Activated CD4-positive, alpha-beta T cell treated with anti-CD3 and anti-CD28 coated beads for 36 hours (primary cell): ENCODE measurements around the gene NFIA. TPM values are rescaled to one million over a fixed set of nuclear protein-coding genes. Genes with fewer than 3 reads are reported as not detected.
"Not testable (repeated sequence)": the region's sequence is repeated elsewhere in the genome, so short reads cannot be mapped to it uniquely, and the experiment has no call there.

Experiments used
- ATAC-seq: fragments of 200-7000 bp; cut with Tn5 transposase; one replicate; pipeline ENCODE4 v1.10.0; 2021; ENCODE audit warnings: mild to moderate bottlenecking, moderate library complexity
- CTCF ChIA-PET: fragments of 350-600 bp; sonication (Branson Sonifier 250); formaldehyde crosslinking; loops from one replicate; lab custom pipeline; 2021; ENCODE audit warnings: antibody characterized with exemption; lab: Charles Lee
- POLR2A ChIA-PET: fragments of 350-600 bp; sonication (Branson Sonifier 250); formaldehyde crosslinking; loops from one replicate; lab custom pipeline; 2021; ENCODE audit warnings: antibody characterized with exemption, inconsistent platforms; lab: Charles Lee
- DNase-seq: peaks from one replicate; pipeline ENCODE4 v3.0.0-alpha.2; 2020
- H3K27ac Mint-ChIP-seq: one replicate; pipeline ENCODE4 v1.8.0; 2021; ENCODE audit warnings: mixed read lengths
- H3K27me3 Mint-ChIP-seq: one replicate; pipeline ENCODE4 v1.8.0; 2021; ENCODE audit warnings: mixed read lengths
- H3K36me3 Mint-ChIP-seq: one replicate; pipeline ENCODE4 v1.8.0; 2021; ENCODE audit warnings: low read depth, mixed read lengths
- H3K4me1 Mint-ChIP-seq: one replicate; pipeline ENCODE4 v1.8.0; 2021; ENCODE audit warnings: mixed read lengths
- H3K4me3 Mint-ChIP-seq: one replicate; pipeline ENCODE4 v1.8.0; 2021; ENCODE audit warnings: mild to moderate bottlenecking, moderate library complexity, mixed read lengths
- H3K9me3 Mint-ChIP-seq: one replicate; pipeline ENCODE4 v1.8.0; 2021; ENCODE audit warnings: low read depth, mixed read lengths
- intact Hi-C, 2 experiments: fragments of 100-400 bp; cut with DNase I in 1 of 2; cut with micrococcal nuclease in 1 of 2; formaldehyde crosslinking; loops; one replicate each; pipeline versions ENCODE4 v1.14.2 to v1.15.1; 2022 to 2024; cut with DNase I, micrococcal nuclease
- total RNA-seq, 2 experiments: library from RNA; stranded (reverse); gene quantifications; one replicate each; pipeline ENCODE4 v1.2.3, GENCODE V29; 2021

The NFIA gene
- total RNA-seq, 2 experiments from 2014 or later = 3.0 to 3.2 TPM

GRCh38 chr1:61457526-61458040, 375.2 kb downstream of the NFIA start:
- Mint-ChIP-seq H3K9me3 (no peaks in the 10 kb centered on the region), H3K4me1 (peaks cover 11% of the 10 kb centered on the region), H3K27ac (no peak overlapping the region), H3K27me3 (no peaks in the 10 kb centered on the region), H3K4me3 (no peak overlapping the region), H3K36me3 (no peaks in the 10 kb centered on the region)
- no peak for DNase-seq
- no peak for ATAC-seq
- ChIA-PET POLR2A (no interaction called here), CTCF (interaction anchor here (0.6 kb wide), 3 partner anchors 153 to 1491 kb away, joined by 3 read pairs; no protein-coding TSS in a partner anchor)
- intact Hi-C loops = loop anchor here (10.0 kb wide), 2 partner anchors 183 to 397 kb away; no protein-coding TSS in a partner anchor

GRCh38 chr1:61459345-61459744, 377.0 kb downstream of the NFIA start:
- ChIA-PET POLR2A (no interaction called here), CTCF (no interaction called here)
- Mint-ChIP-seq H3K27me3 (no peaks in the 10 kb centered on the region), H3K36me3 (no peaks in the 10 kb centered on the region), H3K9me3 (no peaks in the 10 kb centered on the region), H3K4me3 (no peak overlapping the region), H3K4me1 (no peaks in the 10 kb centered on the region), H3K27ac (no peak overlapping the region)
- ATAC-seq (no peak), DNase-seq (no peak)
- intact Hi-C loops = loop anchor here (10.0 kb wide), 2 partner anchors 185 to 395 kb away; no protein-coding TSS in a partner anchor

GRCh38 chr1:61460191-61460590, 377.8 kb downstream of the NFIA start:
- H3K4me3 Mint-ChIP-seq = no peak overlapping the region
- no peaks in the 10 kb centered on the region for H3K4me1 Mint-ChIP-seq
- no peaks in the 10 kb centered on the region for H3K36me3 Mint-ChIP-seq
- no peaks in the 10 kb centered on the region for H3K27me3 Mint-ChIP-seq
- no peak overlapping the region for H3K27ac Mint-ChIP-seq
- ChIA-PET POLR2A (interaction anchor here (0.6 kb wide), 1 partner anchor 441 kb away, joined by 3 read pairs; no protein-coding TSS in a partner anchor), CTCF (interaction anchor here (0.8 kb wide), 1 partner anchor 79 kb away, joined by 3 read pairs; no protein-coding TSS in a partner anchor)
- DNase-seq (no peak), ATAC-seq (no peak)
- no peaks in the 10 kb centered on the region for H3K9me3 Mint-ChIP-seq
- intact Hi-C loops = no loop called here

GRCh38 chr1:61461406-61462384, 379.3 kb downstream of the NFIA start:
- POLR2A ChIA-PET = no interaction called here
- Mint-ChIP-seq H3K27me3 (no peaks in the 10 kb centered on the region), H3K36me3 (no peaks in the 10 kb centered on the region), H3K4me1 (no peaks in the 10 kb centered on the region), H3K4me3 (no peak overlapping the region), H3K9me3 (no peaks in the 10 kb centered on the region), H3K27ac (no peak overlapping the region)
- intact Hi-C loops = no loop called here
- CTCF ChIA-PET = no interaction called here
- no peak for DNase-seq
- no peak for ATAC-seq

- intact Hi-C loops = no loop called here
- no peak overlapping the region for H3K27ac Mint-ChIP-seq
- POLR2A ChIA-PET = no interaction called here
- no peak overlapping the region for H3K4me3 Mint-ChIP-seq
- H3K36me3 Mint-ChIP-seq = no peaks in the 10 kb centered on the region
- CTCF ChIA-PET = interaction anchor here (0.7 kb wide), 1 partner anchor 10 kb away, joined by 3 read pairs; no protein-coding TSS in a partner anchor
- H3K4me1 Mint-ChIP-seq = no peaks in the 10 kb centered on the region
- no peaks in the 10 kb centered on the region for H3K27me3 Mint-ChIP-seq
- no peaks in the 10 kb centered on the region for H3K9me3 Mint-ChIP-seq
- ATAC-seq = no peak
- no peak for DNase-seq
These were observed 380.3 kb downstream of the NFIA start for GRCh38 chr1:61462628-61463027.

GRCh38 chr1:61463220-61463619, 380.9 kb downstream of the NFIA start:
- Mint-ChIP-seq H3K4me3 (no peak overlapping the region), H3K9me3 (no peaks in the 10 kb centered on the region), H3K27ac (no peak overlapping the region), H3K36me3 (no peaks in the 10 kb centered on the region), H3K27me3 (no peaks in the 10 kb centered on the region), H3K4me1 (no peaks in the 10 kb centered on the region)
- DNase-seq (no peak), ATAC-seq (no peak)
- intact Hi-C loops = no loop called here
- ChIA-PET CTCF (interaction anchor here (0.5 to 0.7 kb wide), 2 partner anchors 10 to 1513 kb away, joined by 3 read pairs; no protein-coding TSS in a partner anchor), POLR2A (no interaction called here)

- CTCF ChIA-PET, intact Hi-C loops, H3K36me3 Mint-ChIP-seq: not testable (repeated sequence)
These were observed 385.5 kb downstream of the NFIA start for GRCh38 chr1:61467836-61468235.

GRCh38 chr1:61469365-61469764, 387.0 kb downstream of the NFIA start:
- CTCF ChIA-PET = no interaction called here
- Mint-ChIP-seq H3K4me1 (no peaks in the 10 kb centered on the region), H3K27me3 (peaks cover under 1% of the 10 kb centered on the region), H3K4me3 (no peak overlapping the region), H3K9me3 (no peaks in the 10 kb centered on the region), H3K27ac (no peak overlapping the region), H3K36me3 (no peaks in the 10 kb centered on the region)
- DNase-seq = no peak
- intact Hi-C loops = no loop called here
- POLR2A ChIA-PET = no interaction called here
- ATAC-seq = no peak

More at GRCh38 chr1:61467836-61468235, 385.5 kb downstream of the NFIA start:
- DNase-seq, H3K4me1 Mint-ChIP-seq, H3K4me3 Mint-ChIP-seq, H3K27me3 Mint-ChIP-seq, POLR2A ChIA-PET, ATAC-seq, H3K9me3 Mint-ChIP-seq, H3K27ac Mint-ChIP-seq: not testable (repeated sequence)

- CTCF ChIA-PET = no interaction called here
- no peak for DNase-seq
- Mint-ChIP-seq H3K27ac (no peak overlapping the region), H3K4me3 (no peak overlapping the region), H3K36me3 (no peaks in the 10 kb centered on the region), H3K4me1 (no peaks in the 10 kb centered on the region), H3K9me3 (no peaks in the 10 kb centered on the region), H3K27me3 (peaks cover 8% of the 10 kb centered on the region)
- intact Hi-C loops = no loop called here
- POLR2A ChIA-PET = no interaction called here
- ATAC-seq = no peak
These were observed 390.5 kb downstream of the NFIA start for GRCh38 chr1:61472876-61473275.

GRCh38 chr1:61474269-61474817, 392.0 kb downstream of the NFIA start:
- Mint-ChIP-seq H3K4me3 (no peak overlapping the region), H3K27ac (no peak overlapping the region), H3K27me3 (peaks cover 8% of the 10 kb centered on the region), H3K9me3 (no peaks in the 10 kb centered on the region), H3K4me1 (no peaks in the 10 kb centered on the region), H3K36me3 (no peaks in the 10 kb centered on the region)
- ChIA-PET POLR2A (no interaction called here), CTCF (interaction anchor here (1.6 kb wide), 1 partner anchor 26 kb away, joined by 3 read pairs; no protein-coding TSS in a partner anchor)
- no peak for ATAC-seq
- DNase-seq = no peak
- intact Hi-C loops = no loop called here

GRCh38 chr1:61474963-61475362, 392.6 kb downstream of the NFIA start:
- H3K27me3 Mint-ChIP-seq = peaks cover 8% of the 10 kb centered on the region

More at GRCh38 chr1:61474963-61475362, 392.6 kb downstream of the NFIA start:
- Mint-ChIP-seq H3K4me1 (no peaks in the 10 kb centered on the region), H3K4me3 (no peak overlapping the region), H3K9me3 (no peaks in the 10 kb centered on the region), H3K36me3 (no peaks in the 10 kb centered on the region), H3K27ac (no peak overlapping the region)
- ATAC-seq = no peak
- intact Hi-C loops = no loop called here
- CTCF ChIA-PET = interaction anchor here (1.6 kb wide), 1 partner anchor 25 kb away, joined by 3 read pairs; no protein-coding TSS in a partner anchor
- DNase-seq = no peak
- POLR2A ChIA-PET = no interaction called here
